NCI-H2227 (cell line): ENCODE data around the gene NMUR1.

Experiments used
- DNase-seq: peaks from one replicate; lab custom pipeline; 2025; ENCODE audit not compliant: unreplicated experiment; lab: John Stamatoyannopoulos, UW

NMUR1 gene

DNA sequence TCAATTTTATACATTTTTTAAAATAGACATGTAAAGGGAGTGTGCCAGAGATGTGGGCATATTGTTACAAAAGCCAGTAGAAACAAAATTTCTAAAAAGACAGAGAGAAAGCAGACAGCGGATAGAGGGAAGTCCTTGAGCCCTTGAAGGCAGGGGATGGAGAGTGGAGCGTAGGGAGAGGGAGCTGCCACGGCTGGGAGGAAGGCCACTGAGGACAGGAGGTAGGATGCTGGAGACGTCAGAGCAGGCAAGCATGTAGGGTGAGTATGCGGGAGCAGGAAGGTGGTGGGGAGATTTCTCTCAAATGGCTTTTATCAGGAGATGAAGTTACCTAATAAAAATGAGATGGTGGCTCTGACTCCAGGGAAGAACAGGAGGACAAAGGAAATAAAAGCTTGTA lies 41.9 kb downstream of the NMUR1 start:
- no peak for DNase-seq

DNA sequence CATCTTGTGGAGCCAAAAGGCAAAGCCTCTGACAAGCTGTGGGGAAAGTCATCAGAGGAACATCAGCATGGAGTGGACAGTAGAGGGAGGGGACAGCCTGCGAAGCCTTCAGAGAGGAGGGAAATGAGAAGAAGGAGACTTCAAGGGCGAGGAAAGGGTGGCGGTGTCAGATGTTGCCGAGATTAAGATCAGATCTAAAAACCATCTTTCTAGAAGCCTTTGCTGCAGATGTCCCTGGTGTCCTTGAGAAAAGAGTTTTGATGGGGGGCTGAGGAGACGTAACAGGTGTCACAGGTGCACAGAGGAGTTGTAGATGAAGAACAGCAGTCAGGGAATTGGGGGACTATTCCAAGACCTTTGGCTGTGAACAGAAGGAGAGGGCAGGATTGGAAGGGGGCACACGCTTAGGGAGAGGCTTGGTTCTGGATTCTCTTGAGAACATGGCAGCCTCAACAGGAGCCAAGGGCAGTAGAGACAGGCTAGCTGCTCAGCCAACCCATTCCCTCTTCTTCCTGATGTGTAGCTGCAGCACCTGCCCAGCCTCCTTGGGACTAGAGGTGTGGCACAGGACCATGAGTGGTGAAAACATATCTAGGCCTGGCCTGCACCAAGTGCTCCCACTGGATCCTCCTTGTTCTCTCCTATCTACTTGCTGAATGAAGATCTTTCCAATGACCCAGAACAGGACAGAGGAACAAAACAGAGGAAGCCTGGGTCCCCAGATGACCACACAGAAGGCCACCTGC lies 43.2 kb downstream of the NMUR1 start:
- DNase-seq: no peak

DNA sequence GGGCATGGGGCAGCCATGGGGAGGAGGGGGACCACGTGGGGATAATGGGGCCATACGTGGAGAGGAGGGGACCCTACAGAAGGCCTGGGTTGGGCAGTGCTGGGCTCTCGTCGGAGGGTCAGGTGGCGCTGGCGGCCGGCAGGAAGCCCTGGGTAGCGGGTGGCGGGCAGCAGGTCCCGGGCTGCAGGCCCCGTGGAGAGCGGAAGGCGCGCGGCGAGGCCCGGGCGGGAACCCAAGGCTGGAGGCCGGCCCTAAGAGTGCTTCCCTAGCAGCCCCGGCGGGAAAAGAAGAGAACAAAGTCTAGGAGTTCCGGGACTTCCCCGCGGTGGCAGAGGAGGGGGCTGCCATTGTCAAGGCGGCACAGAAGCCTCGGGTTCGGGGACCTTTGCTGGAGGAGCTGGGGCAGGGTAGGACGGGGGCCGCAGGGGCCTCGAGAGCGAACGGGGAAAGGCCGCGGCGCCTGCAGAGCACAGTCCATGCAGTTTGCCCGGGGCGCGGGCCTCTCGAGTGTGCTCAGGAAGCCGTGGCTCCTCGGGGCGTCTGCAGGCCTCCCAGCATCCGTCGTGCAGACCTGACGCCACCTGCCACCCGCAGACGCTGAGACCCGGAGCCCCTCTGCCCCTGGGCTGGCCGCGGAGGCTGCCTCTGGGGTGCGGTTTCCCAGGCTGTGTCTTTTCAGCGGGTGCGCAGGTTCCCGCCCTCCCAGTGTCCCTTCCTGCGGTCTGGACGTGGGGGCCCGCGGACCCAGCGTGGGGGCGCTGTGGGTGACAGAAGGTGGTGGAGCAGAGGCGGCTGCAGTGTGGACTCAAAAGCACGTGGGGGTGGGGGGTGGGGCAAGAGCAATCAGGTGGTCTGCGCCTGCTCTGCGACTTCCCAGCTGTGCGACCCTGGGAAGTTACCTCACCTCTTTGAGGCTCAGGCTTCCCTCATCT lies 46.6 kb downstream of the NMUR1 start:
- DNase-seq: no peak

- no peak for DNase-seq
Measured at GRCh38 chr2:231482806-231483391, 47.3 kb downstream of the NMUR1 start.

DNA sequence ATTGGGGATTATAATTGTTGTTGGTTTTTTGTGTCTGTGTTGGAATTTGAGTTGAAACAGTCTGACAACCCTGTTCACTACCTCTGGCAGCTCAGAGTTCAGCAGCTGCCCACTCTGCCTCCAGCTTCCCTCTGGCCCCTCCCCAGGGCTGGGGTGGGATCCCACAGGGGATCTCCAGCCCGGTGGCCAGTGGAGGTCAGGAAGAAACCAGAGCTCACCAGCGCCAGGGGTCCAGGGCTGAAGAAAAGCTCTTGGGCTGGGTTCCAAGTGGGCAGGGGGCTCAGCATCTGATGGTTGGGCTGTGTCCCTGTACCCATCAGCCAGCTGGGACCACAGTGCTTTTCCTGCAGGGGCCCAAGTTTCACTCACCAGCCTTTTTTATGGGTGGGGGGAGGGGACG lies 49.5 kb downstream of the NMUR1 start:
- no peak for DNase-seq

GRCh38 chr2:231479455-231479854 lies 50.8 kb downstream of the NMUR1 start:
- DNase-seq: no peak

DNA sequence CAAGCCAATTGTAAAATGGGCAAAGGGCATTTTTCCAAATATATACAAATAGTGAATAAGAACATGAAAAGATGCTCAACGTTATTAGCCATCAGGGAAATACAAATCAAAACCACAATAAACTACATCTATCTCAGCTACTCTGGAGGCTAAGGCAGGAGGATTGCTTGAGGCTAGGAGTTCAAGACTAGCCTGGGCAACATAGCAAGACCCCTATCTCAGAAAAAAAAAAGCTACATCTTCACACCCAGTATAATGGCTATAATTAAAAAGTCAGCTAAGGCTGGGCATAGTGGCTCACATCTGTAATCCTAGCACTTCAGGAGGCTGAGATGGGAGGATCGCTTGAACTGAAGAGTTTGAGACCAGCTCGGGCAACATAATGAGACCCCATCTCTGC lies 53.3 kb downstream of the NMUR1 start:
- no peak for DNase-seq

DNA sequence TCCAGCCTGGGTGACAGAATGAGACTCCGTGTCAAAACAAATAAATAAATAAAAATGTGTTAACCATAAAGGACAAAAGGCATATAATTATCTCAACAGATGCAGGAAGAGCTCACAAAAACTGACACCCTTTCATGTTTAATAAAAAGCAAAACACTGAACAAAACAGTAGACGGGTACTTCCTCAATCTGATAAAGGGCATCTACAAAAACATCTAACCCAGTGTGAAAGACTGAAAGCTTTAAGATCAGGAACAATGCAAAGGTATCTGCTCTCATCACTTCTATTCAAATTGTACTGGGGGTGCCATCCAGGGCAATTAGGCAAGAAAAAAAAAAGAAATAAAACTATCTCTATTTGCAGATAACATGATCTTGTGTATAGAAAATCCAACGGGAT lies 54.3 kb downstream of the NMUR1 start:
- no peak for DNase-seq
